ENCODE measurements around the gene SPRED1.

The SPRED1 gene

GRCh38 chr15:38220606-38221273, 31.9 kb upstream of the SPRED1 start:
- TF ChIP-seq, protein P1, sequence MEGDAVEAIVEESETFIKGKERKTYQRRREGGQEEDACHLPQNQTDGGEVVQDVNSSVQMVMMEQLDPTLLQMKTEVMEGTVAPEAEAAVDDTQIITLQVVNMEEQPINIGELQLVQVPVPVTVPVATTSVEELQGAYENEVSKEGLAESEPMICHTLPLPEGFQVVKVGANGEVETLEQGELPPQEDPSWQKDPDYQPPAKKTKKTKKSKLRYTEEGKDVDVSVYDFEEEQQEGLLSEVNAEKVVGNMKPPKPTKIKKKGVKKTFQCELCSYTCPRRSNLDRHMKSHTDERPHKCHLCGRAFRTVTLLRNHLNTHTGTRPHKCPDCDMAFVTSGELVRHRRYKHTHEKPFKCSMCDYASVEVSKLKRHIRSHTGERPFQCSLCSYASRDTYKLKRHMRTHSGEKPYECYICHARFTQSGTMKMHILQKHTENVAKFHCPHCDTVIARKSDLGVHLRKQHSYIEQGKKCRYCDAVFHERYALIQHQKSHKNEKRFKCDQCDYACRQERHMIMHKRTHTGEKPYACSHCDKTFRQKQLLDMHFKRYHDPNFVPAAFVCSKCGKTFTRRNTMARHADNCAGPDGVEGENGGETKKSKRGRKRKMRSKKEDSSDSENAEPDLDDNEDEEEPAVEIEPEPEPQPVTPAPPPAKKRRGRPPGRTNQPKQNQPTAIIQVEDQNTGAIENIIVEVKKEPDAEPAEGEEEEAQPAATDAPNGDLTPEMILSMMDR (IDR thresholded peaks at IDR 0.05; ENCODE audit: insufficient read depth, missing control alignments): no peak
- DNase-seq (ENCODE audit: insufficient read length, low spot score): no peak
- no peak for FAIRE-seq

GRCh38 chr15:38224486-38224885, 28.1 kb upstream of the SPRED1 start:
- no peak for DNase-seq (ENCODE audit: insufficient read length, low spot score)
- FAIRE-seq: no peak
- TF ChIP-seq, protein P1 (IDR thresholded peaks at IDR 0.05; ENCODE audit: insufficient read depth, missing control alignments): no peak

- TF ChIP-seq, protein P1 (IDR thresholded peaks at IDR 0.05; ENCODE audit: insufficient read depth, missing control alignments): no peak
- FAIRE-seq (no peak), DNase-seq (ENCODE audit: insufficient read length, low spot score) (no peak)
Measured at GRCh38 chr15:38225381-38225780, 27.3 kb upstream of the SPRED1 start.

DNA sequence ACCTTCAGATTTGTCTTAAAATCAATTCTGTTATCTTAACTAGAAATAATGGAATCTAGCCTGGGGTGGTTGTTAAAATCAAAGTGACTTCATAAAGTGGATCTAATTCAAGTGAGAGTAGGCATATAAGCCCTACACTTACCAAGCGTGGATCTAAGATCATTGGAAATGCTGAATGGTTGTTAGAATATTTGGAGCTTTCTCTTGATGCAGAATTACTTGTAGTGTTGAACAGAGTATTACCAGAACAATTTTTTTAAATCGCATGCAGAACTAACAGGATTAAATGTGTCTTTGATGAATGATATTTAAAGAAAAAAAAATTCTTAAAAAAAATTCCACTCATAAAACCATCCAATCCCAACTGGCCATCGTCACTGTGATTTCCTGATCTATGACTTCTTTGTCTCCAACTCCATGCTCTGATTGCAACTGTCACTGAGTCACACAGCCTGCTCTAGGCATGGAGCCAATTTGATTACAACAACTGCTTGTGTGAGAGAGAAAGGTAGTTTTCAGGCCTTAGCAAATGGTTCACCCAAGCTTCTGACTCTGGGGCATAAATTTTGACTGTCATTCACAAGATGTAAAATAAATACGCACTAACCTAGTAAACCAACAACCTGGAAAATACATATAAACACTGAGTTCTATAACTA, 25.9 kb upstream of the SPRED1 start:
- TF ChIP-seq, protein P1 (IDR thresholded peaks at IDR 0.05; ENCODE audit: insufficient read depth, missing control alignments): no peak
- no peak for FAIRE-seq
- DNase-seq (ENCODE audit: insufficient read length, low spot score): no peak

- DNase-seq (ENCODE audit: insufficient read length, low spot score) (no peak), FAIRE-seq (no peak)
- TF ChIP-seq, protein P1 (IDR thresholded peaks at IDR 0.05; ENCODE audit: insufficient read depth, missing control alignments): no peak
Measured at GRCh38 chr15:38227941-38228340, 24.7 kb upstream of the SPRED1 start.

DNA sequence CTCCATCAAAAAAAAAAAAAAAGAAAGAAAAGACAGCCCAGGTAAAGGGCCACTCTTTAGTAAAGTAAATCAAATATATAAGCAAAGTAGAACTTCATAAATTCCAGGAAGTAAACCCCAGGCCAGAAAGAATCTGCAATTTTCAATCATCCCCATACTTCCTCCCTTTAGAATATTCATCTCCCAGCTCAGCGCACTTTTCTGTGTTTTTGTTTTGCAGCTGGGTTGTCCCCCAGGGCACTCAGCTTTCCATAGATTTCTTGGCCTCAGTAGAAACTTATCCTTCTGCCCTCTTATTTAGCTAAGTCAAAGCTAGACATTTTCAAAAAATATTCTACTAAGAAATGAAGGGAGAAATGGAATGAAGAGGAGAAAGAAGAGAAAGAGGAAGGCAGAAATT, 24.0 kb upstream of the SPRED1 start:
- TF ChIP-seq, protein P1 (IDR thresholded peaks at IDR 0.05; ENCODE audit: insufficient read depth, missing control alignments): no peak
- no peak for DNase-seq (ENCODE audit: insufficient read length, low spot score)
- FAIRE-seq: no peak

DNA sequence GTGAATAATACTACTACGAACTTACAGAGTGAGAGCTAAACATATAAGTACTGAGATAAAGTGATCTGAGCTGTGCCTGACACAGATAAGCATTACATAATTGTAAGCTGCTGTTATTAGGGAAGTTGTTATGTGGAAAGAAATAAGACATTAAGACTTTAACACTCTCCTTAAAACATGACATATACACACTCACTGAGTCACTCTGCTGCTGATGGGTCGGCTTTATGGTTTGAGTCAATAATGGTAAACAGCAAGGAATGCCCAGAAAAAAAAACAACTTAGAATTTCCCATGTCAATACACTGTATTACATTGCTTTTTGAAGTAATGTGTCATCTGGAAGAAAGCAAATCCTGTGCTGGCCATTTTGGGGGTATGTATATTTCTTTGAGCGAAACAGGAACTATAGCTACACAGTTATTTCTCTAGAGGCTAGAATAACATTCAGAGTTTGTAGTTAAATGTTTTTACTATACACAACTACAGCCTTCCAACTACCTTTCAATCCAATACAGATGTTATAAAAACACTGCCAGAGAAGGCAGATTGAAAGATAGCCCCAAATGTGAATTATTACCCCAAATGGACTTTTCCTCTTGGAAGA, 22.8 kb upstream of the SPRED1 start:
- TF ChIP-seq, protein P1 (IDR thresholded peaks at IDR 0.05; ENCODE audit: insufficient read depth, missing control alignments): no peak
- no peak for FAIRE-seq
- no peak for DNase-seq (ENCODE audit: insufficient read length, low spot score)

Data from D721Med (cell line).